HL-60 (cell line): Measurements from ENCODE around the gene UNC119.

Experiments used
- GABPA ChIP-seq: IDR thresholded peaks from 2 replicates; pipeline ENCODE4 v1.6.1; 2012; ENCODE audit warnings: low read depth
- POLR2AphosphoS5 ChIP-seq: IDR thresholded peaks from 2 replicates; pipeline ENCODE4 v1.6.1; 2012; ENCODE audit warnings: low read depth
- TF ChIP-seq, protein P1 (sequence below): IDR thresholded peaks from one replicate; pipeline ENCODE4 v1.5.1; 2011; ENCODE audit warnings: low read length, control low read depth, inconsistent platforms; ENCODE audit not compliant: insufficient read depth

DNA sequence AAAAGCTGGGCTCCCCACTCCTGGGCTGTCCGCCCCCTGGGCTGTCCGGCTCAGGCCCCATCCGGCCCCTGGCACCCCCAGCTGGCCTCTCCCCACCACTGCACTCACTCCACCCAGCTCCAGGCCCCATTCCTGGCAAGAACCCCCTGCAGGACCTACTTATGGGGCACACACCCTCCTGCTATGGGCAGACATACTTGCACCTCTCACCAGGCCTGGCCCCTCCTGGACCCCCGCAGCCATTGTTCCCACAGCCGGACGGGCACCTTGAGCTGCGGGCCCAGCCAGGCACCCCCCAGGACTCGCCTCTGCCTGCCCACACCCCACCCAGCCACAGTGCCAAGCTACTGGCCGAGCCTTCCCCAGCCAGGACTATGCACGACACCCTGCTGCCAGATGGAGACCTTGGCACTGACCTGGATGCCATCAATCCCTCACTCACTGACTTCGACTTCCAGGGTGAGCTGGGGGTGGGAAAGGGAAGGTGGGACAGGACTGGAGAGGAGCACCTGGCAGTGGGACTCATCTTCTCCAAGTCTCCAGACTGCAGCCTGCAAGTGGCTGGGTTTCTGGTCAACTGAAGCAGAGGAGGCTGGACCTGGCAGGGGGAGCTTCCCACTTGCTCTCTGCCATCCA lies 17.6 kb downstream of the UNC119 start:
- TF ChIP-seq GABPA (no peak), POLR2AphosphoS5 (no peak)
- TF ChIP-seq, protein P1, sequence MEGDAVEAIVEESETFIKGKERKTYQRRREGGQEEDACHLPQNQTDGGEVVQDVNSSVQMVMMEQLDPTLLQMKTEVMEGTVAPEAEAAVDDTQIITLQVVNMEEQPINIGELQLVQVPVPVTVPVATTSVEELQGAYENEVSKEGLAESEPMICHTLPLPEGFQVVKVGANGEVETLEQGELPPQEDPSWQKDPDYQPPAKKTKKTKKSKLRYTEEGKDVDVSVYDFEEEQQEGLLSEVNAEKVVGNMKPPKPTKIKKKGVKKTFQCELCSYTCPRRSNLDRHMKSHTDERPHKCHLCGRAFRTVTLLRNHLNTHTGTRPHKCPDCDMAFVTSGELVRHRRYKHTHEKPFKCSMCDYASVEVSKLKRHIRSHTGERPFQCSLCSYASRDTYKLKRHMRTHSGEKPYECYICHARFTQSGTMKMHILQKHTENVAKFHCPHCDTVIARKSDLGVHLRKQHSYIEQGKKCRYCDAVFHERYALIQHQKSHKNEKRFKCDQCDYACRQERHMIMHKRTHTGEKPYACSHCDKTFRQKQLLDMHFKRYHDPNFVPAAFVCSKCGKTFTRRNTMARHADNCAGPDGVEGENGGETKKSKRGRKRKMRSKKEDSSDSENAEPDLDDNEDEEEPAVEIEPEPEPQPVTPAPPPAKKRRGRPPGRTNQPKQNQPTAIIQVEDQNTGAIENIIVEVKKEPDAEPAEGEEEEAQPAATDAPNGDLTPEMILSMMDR: no peak
